Ovary (tissue), 9 donors: ENCODE measurements around the gene MTUS2. TPM values are rescaled to one million over a fixed set of nuclear protein-coding genes. Genes with fewer than 3 reads are reported as not detected.

Source experiments
- DNase-seq, 5 donors: peaks; one replicate each; pipeline ENCODE4 v3.0.0-alpha.2; 2019 to 2020
- H3K27ac ChIP-seq, 2 donors: fragments of 200-600 bp; one replicate each; pipeline versions ENCODE4 v1.5.1 to v1.8.0; 2019 to 2022
- H3K27me3 ChIP-seq: fragments of 200-600 bp; one replicate; pipeline ENCODE4 v1.8.0; 2022
- H3K36me3 ChIP-seq: fragments of 200-600 bp; sonication (generic); one replicate; pipeline ENCODE4 v1.5.1; 2019
- H3K4me1 ChIP-seq: one replicate; pipeline ENCODE4 v1.8.1; 2013; ENCODE audit warnings: mild to moderate bottlenecking, moderate library complexity; ENCODE audit not compliant: insufficient read depth
- H3K4me3 ChIP-seq: fragments of 200-600 bp; sonication (generic); one replicate; pipeline ENCODE4 v1.5.1; 2017
- H3K9me3 ChIP-seq, 2 donors: fragments of 200-600 bp in 1 of 2; sonication (generic) in 1 of 2; one replicate each; pipeline versions ENCODE4 v1.5.1 to v1.8.1; 2013 to 2019; ENCODE audit warnings: mild to moderate bottlenecking in 1 of 2, moderate library complexity in 1 of 2
- EP300 ChIP-seq: sonication (generic); formaldehyde crosslinking; IDR thresholded peaks from one replicate; pipeline ENCODE4 v1.6.1; 2017; ENCODE audit warnings: antibody characterized with exemption
- POLR2A ChIP-seq: fragments of 450-650 bp; IDR thresholded peaks from one replicate; pipeline ENCODE4 v1.6.1; 2017; ENCODE audit warnings: antibody characterized with exemption, mild to moderate bottlenecking, moderate library complexity
- WGBS, 3 donors: extraction: QIAGEN DNeasy Blood & Tissue Kit in 1 of 3; methylation state at CpG; one replicate each; pipeline versions ENCODE4 v1.1.5 to v1.1.7; 2013 to 2017; 5-methylcytosine and 5-hydroxymethylcytosine counted together
- intact Hi-C, 4 donors: fragments of 100-400 bp; cut with DNase I; formaldehyde crosslinking; loops; one replicate each; pipeline versions ENCODE4 v1.11.0 to v1.15.1; 2022 to 2023
- polyA plus RNA-seq, 2 donors: library from polyadenylated mRNA; stranded (reverse); fragments of 200-250 nt in 1 of 2; fragments of 350-450 nt in 1 of 2; fragmentation: Illumina TruSeq in 1 of 2; extraction: RNeasy Lipid Tissue Mini Kit (QIAGEN cat#74804) in 1 of 2; gene quantifications; one replicate each; pipeline ENCODE4 v1.2.3, GENCODE V29; 2013 to 2014
- total RNA-seq, 7 donors: library from RNA; depleted of rRNA in 2 of 7; stranded (reverse); fragments of >200 nt in 2 of 7; fragmentation: NEBNext Ultra II Directional in 3 of 7; extraction: Animal tissue kit (Norgen Biotek cat#: 25700) in 3 of 7; gene quantifications; one replicate each; pipeline versions ENCODE4 v1.1.0 to v1.2.4, GENCODE V29; 2016 to 2023
- TF ChIP-seq, protein P1 (sequence below), 3 donors: fragments of 450-650 bp in 2 of 3; fragments of 200-600 bp in 1 of 3; IDR thresholded peaks; one replicate each; pipeline versions ENCODE4 v1.5.1 to v1.8.0; 2016 to 2022; ENCODE audit warnings: antibody characterized with exemption in 3 of 3, mild to moderate bottlenecking in 1 of 3
- donor health status: DM: no; HTN: no; CAD: no; lungs with moderate emphysema.
- donor health status: DM: no; HTN: no; CAD: no.
- donor health status: Bipolar disorder and iron deficiency.
- donor health status: DM: yes; HTN: yes; CAD: no.
- donor health status: DM: no; HTN: no; CAD: no.
- donor health status: DM: yes; HTN: yes; CAD: no.

The MTUS2 gene
- total and polyA plus RNA-seq, 9 donors = 1.5 to 8.7 (median 5.4) TPM

DNA sequence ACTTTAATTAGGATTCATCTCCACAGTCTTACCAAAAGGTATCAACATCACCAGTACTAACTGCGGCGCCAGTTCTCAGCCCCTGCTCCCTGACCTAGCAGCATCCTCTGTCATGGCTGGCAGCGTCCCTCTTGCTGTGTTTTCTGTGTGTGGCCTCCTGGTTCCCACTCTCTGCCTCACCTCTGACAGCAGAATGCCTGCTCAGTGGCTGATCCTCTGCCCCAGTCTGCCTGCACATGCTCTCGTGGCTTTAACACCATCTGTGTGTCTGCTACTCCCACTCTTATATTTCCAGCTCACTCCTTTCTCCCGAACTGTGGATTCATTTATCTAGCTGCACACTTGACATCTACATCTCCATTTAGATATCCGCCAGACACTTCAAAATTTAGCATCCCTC is 341.5 kb downstream of the MTUS2 start:
- WGBS, 3 donors = 36 to 50% (median 44%) methylated on average over 6 of the region's 6 CpGs
- no peak for DNase-seq
- H3K36me3 ChIP-seq = no peaks in the 10 kb centered on the region
- no peaks in the 10 kb centered on the region for H3K9me3 ChIP-seq
- no peaks in the 10 kb centered on the region for H3K4me1 ChIP-seq
- no peak for TF ChIP-seq EP300
- TF ChIP-seq, protein P1, sequence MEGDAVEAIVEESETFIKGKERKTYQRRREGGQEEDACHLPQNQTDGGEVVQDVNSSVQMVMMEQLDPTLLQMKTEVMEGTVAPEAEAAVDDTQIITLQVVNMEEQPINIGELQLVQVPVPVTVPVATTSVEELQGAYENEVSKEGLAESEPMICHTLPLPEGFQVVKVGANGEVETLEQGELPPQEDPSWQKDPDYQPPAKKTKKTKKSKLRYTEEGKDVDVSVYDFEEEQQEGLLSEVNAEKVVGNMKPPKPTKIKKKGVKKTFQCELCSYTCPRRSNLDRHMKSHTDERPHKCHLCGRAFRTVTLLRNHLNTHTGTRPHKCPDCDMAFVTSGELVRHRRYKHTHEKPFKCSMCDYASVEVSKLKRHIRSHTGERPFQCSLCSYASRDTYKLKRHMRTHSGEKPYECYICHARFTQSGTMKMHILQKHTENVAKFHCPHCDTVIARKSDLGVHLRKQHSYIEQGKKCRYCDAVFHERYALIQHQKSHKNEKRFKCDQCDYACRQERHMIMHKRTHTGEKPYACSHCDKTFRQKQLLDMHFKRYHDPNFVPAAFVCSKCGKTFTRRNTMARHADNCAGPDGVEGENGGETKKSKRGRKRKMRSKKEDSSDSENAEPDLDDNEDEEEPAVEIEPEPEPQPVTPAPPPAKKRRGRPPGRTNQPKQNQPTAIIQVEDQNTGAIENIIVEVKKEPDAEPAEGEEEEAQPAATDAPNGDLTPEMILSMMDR (IDR thresholded peaks at IDR 0.05) = no peak
- TF ChIP-seq POLR2A = no peak
- intact Hi-C loops = no loop called here
- no peak overlapping the region for H3K4me3 ChIP-seq
- no peak overlapping the region for H3K27ac ChIP-seq
- no peaks in the 10 kb centered on the region for H3K27me3 ChIP-seq

DNA sequence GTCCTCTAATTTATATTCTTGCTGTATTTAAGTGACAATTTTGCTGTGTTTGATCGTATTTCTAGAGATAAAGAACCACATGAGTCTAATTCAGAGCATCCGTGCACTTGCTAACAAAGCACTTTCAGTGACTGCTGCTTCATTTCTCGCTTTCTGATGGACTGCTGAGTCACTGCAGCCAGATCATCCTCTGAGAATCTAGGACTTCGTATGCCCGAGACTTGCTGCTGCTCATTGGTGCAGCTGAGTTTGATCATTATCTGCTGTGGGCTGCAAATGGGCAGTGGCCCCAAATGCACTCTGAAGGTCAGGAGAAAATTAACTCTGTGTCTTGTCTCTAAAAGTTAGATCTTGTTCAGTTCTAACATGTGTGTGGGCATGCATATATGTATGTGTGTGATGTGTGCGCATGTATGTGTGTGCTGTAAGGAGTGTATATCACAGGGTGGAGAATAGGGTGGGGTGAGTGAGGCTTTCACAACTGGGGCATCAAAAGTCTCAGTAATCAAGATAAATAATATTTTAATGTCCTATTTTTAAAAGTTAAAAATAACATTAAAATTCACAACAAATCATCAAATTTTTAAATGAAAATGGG is 342.6 kb downstream of the MTUS2 start:
- intact Hi-C loops = no loop called here
- 50 to 53% (median 50%) methylated on average over 6 of the region's 6 CpGs for WGBS, 3 donors
- Histone ChIP-seq H3K27me3 (no peaks in the 10 kb centered on the region), H3K27ac (no peak overlapping the region), H3K9me3 (no peaks in the 10 kb centered on the region), H3K4me3 (no peak overlapping the region), H3K36me3 (no peaks in the 10 kb centered on the region), H3K4me1 (no peaks in the 10 kb centered on the region)
- no peak for DNase-seq
- TF ChIP-seq EP300 (no peak), POLR2A (no peak)
- TF ChIP-seq, protein P1 (IDR thresholded peaks at IDR 0.05) = no peak

DNA sequence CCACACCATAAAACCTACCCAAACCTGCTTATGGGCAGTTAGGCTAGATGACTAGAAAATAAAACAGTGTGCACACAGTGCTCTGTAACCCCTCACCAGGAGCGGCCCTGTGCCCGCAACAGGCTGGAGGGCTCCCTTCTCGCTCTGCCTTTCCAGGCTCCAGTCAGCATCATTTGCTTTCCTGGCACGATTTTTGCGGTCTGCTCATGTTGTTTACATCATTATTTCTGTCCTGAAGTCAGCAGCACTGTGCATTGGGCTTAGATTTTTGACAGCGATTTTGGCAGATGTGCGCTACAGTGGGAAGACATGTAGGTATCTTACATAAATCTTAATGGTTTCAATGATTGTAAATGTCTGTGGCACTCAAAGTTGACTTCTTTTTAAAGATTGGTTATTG is 344.0 kb downstream of the MTUS2 start:
- Histone ChIP-seq H3K4me1 (no peaks in the 10 kb centered on the region), H3K27ac (no peak overlapping the region), H3K27me3 (no peaks in the 10 kb centered on the region), H3K36me3 (no peaks in the 10 kb centered on the region), H3K9me3 (no peaks in the 10 kb centered on the region), H3K4me3 (no peak overlapping the region)
- TF ChIP-seq, protein P1 (IDR thresholded peaks at IDR 0.05) = no peak
- TF ChIP-seq EP300 (no peak), POLR2A (no peak)
- no peak for DNase-seq
- intact Hi-C loops = no loop called here
- WGBS, 3 donors = 87 to 91% (median 89%) methylated on average over 7 of the region's 7 CpGs

DNA sequence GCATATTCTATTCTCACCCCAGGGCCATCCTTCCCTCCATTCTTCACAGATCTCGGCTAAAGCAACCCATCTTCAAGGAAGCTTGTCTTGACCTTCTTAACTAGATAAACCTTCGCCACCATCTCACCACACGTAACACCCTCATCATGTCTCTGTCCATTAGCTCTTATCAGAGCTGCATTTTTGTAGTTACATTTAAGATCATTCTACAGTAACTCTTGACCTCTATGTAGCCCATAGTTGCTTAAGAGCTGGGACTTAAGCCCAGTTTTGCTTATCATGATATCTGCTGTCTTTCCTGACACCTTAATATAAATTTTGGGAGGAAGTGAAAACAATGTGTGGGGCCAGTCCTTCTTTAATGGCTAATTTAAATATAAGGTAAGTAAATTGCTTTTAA is 345.1 kb downstream of the MTUS2 start:
- Histone ChIP-seq H3K36me3 (no peaks in the 10 kb centered on the region), H3K27me3 (no peaks in the 10 kb centered on the region), H3K9me3 (no peaks in the 10 kb centered on the region), H3K4me3 (no peak overlapping the region), H3K27ac (no peak overlapping the region), H3K4me1 (no peaks in the 10 kb centered on the region)
- TF ChIP-seq, protein P1 (IDR thresholded peaks at IDR 0.05) = no peak
- TF ChIP-seq EP300 (no peak), POLR2A (no peak)
- DNase-seq = no peak
- WGBS, 3 donors = 76 to 89% (median 84%) methylated on average over 3 of the region's 3 CpGs
- intact Hi-C loops = no loop called here
